OCI-LY3 (cell line): ENCODE data around the gene ZNF775.

Experiments used
- H2AFZ ChIP-seq: fragments of 200-600, 300-600 bp; shearing (Covaris generic); 2 replicates; pipeline ENCODE4 v1.6.0; 2014; ENCODE audit warnings: antibody characterized with exemption, low read depth, low read length
- H3K27ac ChIP-seq: fragments of 200-600, 300-600 bp; sonication (generic); 2 replicates; pipeline ENCODE4 v1.5.1; 2014; ENCODE audit warnings: mild to moderate bottlenecking, low read length, moderate library complexity, mixed read lengths
- H3K27me3 ChIP-seq: fragments of 200-600, 300-600 bp; sonication (generic); 2 replicates; pipeline ENCODE4 v1.6.1; 2014; ENCODE audit warnings: low read depth, low read length, mixed read lengths
- H3K36me3 ChIP-seq: fragments of 200-600, 300-600 bp; sonication (generic); replicated peaks from 2 replicates; pipeline ENCODE3; 2014; ENCODE audit warnings: low read depth, low read length, mixed read lengths
- H3K4me1 ChIP-seq: fragments of 300-600, 200-600 bp; sonication (generic); 2 replicates; pipeline ENCODE4 v1.6.1; 2014; ENCODE audit warnings: low read length, mixed read lengths
- H3K4me2 ChIP-seq: fragments of 200-600, 300-600 bp; sonication (generic); 2 replicates; pipeline ENCODE4 v1.6.1; 2014; ENCODE audit warnings: low read length, mixed read lengths
- H3K4me3 ChIP-seq: fragments of 300-600, 200-600 bp; sonication (generic); 2 replicates; pipeline ENCODE4 v1.5.1; 2014; ENCODE audit warnings: antibody characterized with exemption, mild to moderate bottlenecking, low read length, moderate library complexity
- H3K79me2 ChIP-seq: fragments of 300-600, 200-600 bp; shearing (Covaris generic); 2 replicates; pipeline ENCODE4 v1.6.1; 2014; ENCODE audit warnings: mild to moderate bottlenecking, low read length, mixed read lengths
- H3K9ac ChIP-seq: fragments of 300-600, 200-600 bp; shearing (Covaris generic); 2 replicates; pipeline ENCODE4 v1.6.0; 2014; ENCODE audit warnings: mild to moderate bottlenecking, low read length, moderate library complexity
- H3K9me3 ChIP-seq: fragments of 200-600, 300-600 bp; shearing (Covaris generic); 2 replicates; pipeline ENCODE4 v1.6.1; 2014; ENCODE audit warnings: low read length, mixed read lengths; ENCODE audit not compliant: insufficient read depth
- H4K20me1 ChIP-seq: fragments of 200-600, 300-600 bp; sonication (generic); 2 replicates; pipeline ENCODE4 v1.6.1; 2016; ENCODE audit warnings: low read length, mixed read lengths; ENCODE audit not compliant: insufficient read depth
- CTCF ChIP-seq: fragments of 200-600, 300-600 bp; sonication (generic); IDR thresholded peaks from 2 replicates; pipeline ENCODE4 v1.5.1; 2014; ENCODE audit warnings: antibody characterized with exemption, low read length, low read depth
- EZH2phosphoT487 ChIP-seq: fragments of 200-600 bp; shearing (Covaris generic); IDR thresholded peaks from 2 replicates; pipeline ENCODE4 v1.6.1; 2018; ENCODE audit warnings: antibody characterized with exemption, mixed run types, low read depth

Gene ZNF775

GRCh38 chr7:150430465-150431085, 51.4 kb downstream of the ZNF775 start:
- H3K4me2 ChIP-seq = peak overlapping the region; percentile 47
- H4K20me1 ChIP-seq = no peaks in the 10 kb centered on the region
- H3K9ac ChIP-seq = no peak overlapping the region
- TF ChIP-seq EZH2phosphoT487 (no peak), CTCF (no peak)
- no peaks in the 10 kb centered on the region for H3K36me3 ChIP-seq
- no peaks in the 10 kb centered on the region for H3K79me2 ChIP-seq
- H2AFZ ChIP-seq = no peak overlapping the region
- H3K27ac ChIP-seq = no peak overlapping the region
- H3K9me3 ChIP-seq = no peaks in the 10 kb centered on the region
- H3K4me1 ChIP-seq = peaks cover 72% of the 10 kb centered on the region
- H3K27me3 ChIP-seq = peaks cover 34% of the 10 kb centered on the region
- H3K4me3 ChIP-seq = peak overlapping the region; percentile 12; the same call in 1 of the 2 replicates

GRCh38 chr7:150431839-150432658, 52.9 kb downstream of the ZNF775 start:
- H3K4me3 ChIP-seq = no peak overlapping the region
- H3K79me2 ChIP-seq = no peaks in the 10 kb centered on the region
- TF ChIP-seq EZH2phosphoT487 (no peak), CTCF (no peak)
- H3K27me3 ChIP-seq = peaks cover 34% of the 10 kb centered on the region
- H3K9me3 ChIP-seq = no peaks in the 10 kb centered on the region
- no peak overlapping the region for H3K27ac ChIP-seq
- H3K4me1 ChIP-seq = peaks cover 85% of the 10 kb centered on the region
- H3K36me3 ChIP-seq = no peaks in the 10 kb centered on the region
- no peak overlapping the region for H2AFZ ChIP-seq
- H3K4me2 ChIP-seq = no peak overlapping the region
- no peak overlapping the region for H3K9ac ChIP-seq
- H4K20me1 ChIP-seq = no peaks in the 10 kb centered on the region

GRCh38 chr7:150432915-150433892, 54.1 kb downstream of the ZNF775 start:
- H3K4me3 ChIP-seq = peak overlapping the region; percentile 65

More at GRCh38 chr7:150432915-150433892, 54.1 kb downstream of the ZNF775 start:
- TF ChIP-seq CTCF = no peak
- no peak for TF ChIP-seq EZH2phosphoT487
- Histone ChIP-seq H2AFZ (no peak overlapping the region; the same call in 1 of the 2 replicates), H3K4me1 (peaks cover 74% of the 10 kb centered on the region), H3K4me2 (peak overlapping the region; percentile 81), H3K9ac (peak overlapping the region; percentile 45), H3K9me3 (no peaks in the 10 kb centered on the region), H3K79me2 (no peaks in the 10 kb centered on the region), H4K20me1 (no peaks in the 10 kb centered on the region), H3K36me3 (no peaks in the 10 kb centered on the region), H3K27ac (peak overlapping the region; percentile 40), H3K27me3 (peaks cover 34% of the 10 kb centered on the region)
